HG02884 (cell line): ENCODE measurements around the gene SEMA3E.
A peak's percentile ranks its signal among the peaks of the same experiment; 100 is the strongest.
"Not testable (repeated sequence)": the region's sequence is repeated elsewhere in the genome, so short reads cannot be mapped to it uniquely, and the experiment has no call there.

Experiments used
- ATAC-seq: cut with Tn5 transposase; IDR thresholded peaks from one replicate; pipeline ENCODE4 v1.9.1; 2021; ENCODE audit warnings: mild to moderate bottlenecking, moderate library complexity; ENCODE audit not compliant: unreplicated experiment

The SEMA3E gene

GRCh38 chr7:83494683-83495082 lies 154.3 kb downstream of the SEMA3E start:
- no peak for ATAC-seq

DNA sequence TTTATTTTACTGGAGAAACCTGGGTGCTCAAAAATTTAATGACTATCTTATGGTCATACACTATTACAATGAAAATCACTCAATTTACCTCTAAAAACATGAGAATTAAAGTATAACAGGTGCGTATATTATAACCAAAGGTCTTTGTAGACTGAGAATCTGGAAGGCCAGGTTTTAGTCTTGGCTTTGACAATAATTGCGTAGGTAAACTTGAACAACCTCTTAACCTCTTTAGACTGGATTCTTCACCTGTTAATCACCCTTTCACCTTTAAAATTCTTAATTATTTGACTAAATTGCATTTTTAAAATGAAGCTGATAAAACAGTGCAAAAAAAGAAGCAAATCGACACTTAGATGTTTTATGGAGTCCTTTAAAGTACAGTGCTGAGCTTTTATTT lies 156.1 kb downstream of the SEMA3E start:
- no peak for ATAC-seq

DNA sequence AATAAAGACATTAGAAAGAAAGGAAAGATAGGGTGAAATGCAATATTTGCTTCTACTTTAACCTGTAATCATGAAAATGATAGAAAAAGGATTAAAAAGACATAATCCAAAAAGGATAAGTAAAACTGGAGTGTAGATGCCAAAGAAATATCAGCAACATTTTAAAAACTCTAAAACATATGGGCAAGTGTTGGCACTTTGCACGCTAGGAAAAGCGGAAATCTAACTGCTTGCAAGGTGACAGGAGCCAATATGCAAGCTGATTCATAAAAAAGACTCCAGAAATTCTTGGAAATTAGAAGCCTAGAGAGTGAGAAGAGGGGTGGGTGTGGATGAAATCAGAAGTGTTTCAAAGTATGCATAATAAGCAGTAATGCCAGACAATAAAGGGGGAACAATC lies 161.1 kb downstream of the SEMA3E start:
- no peak for ATAC-seq

DNA sequence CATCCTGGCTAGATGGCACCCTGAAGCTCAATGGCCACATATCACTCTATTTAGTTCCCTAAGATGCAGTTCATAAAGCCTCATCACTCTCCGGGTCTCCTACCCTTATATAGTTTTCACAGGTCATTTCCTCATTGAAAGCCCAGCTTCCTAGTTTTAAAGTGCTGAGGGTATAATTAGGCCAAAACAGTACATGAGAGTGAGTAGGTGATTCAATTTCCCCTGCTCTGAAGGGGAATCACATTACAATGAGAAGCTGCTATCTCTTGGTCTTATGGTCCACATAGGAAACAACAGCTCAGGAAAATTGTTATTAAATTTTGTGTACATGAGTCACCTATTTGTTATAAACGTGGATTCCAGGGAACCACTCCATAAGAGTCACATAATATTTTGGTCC lies 162.0 kb downstream of the SEMA3E start:
- no peak for ATAC-seq

- ATAC-seq, result no peak
Observed at GRCh38 chr7:83486536-83486935, 162.4 kb downstream of the SEMA3E start.

GRCh38 chr7:83484826-83485225 lies 164.1 kb downstream of the SEMA3E start:
- no peak for ATAC-seq

DNA sequence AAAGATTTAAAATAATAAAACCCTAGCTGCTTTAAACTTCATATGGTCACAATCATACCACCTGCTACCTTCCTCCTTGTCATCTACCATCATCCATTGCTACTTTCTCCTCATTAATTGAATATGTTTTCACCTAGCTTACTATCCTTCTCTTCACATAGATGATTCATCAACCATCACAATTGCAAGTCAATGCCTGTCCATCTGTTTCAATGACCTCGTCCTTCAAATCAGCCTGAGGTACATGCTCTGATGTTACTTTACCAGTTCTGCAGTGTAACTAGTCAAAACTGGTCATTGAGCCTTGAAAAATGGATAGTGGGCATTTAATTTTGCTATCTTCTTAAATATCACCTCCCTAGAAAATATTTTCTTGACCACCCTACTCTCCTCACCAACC lies 164.7 kb downstream of the SEMA3E start:
- no peak for ATAC-seq

- no peak for ATAC-seq
Observed at GRCh38 chr7:83478616-83479015, 170.3 kb downstream of the SEMA3E start.

DNA sequence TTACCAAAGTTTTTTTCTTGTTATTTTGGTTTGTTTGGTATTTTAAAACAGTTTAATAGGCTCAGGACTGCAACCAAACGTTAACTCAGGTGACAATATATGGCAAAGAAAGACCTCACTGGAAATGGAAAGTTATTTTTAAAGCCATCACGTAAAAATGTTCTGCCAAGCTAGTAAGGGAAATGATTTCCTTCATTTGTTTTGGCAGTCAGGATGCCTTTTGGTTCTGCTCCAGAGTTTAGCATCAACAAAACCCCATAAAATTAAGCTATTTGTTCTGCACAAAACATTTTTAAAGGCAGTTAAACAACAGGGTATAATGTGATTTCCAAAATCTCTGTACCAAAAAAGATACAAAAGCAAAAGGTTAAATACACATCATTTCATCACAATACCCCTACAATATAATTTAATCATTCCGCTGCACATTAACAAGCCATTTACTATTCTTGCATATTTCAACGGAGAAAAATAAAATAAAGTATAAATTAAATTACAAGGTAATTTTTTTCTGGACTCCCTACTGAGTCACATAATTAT lies 172.4 kb downstream of the SEMA3E start:
- no peak for ATAC-seq

DNA sequence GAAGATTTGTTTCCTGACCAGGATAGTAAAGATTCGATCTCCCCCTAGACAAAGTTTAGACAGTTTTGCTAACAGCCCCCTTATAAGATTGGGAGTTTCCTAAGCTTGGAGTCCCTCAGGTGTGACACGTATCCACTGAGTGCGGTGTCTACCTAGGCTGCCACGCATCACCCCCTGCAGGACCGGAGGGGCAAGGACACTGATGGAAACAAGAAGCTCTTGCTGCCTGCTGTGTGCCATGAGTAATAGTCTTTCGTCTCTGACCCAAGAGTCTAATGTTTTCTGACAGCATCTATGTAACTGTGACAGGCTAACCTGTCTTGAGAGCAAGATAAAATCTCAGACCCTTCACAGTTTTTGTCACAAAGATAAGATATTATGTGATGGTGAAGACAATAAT lies 173.5 kb downstream of the SEMA3E start:
- ATAC-seq, result no peak

DNA sequence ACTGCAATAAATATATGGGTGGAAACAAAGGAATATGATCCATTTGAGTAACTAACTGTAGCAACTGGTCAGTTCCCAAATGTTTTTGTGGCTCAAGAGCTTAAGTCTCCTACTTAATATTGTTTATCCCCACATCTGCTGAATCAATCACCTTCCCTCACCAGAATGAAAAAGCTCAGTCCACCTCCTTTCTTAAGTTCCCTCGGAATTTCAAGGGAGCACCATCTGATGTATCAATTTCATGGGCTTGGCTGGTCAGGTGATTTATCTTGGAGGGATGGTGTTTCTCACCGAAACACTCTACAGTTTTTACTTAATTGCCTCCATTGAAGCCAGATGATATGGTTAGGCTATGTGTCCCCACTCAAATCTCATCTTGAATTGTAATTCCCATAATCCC lies 176.6 kb downstream of the SEMA3E start:
- no peak for ATAC-seq

DNA sequence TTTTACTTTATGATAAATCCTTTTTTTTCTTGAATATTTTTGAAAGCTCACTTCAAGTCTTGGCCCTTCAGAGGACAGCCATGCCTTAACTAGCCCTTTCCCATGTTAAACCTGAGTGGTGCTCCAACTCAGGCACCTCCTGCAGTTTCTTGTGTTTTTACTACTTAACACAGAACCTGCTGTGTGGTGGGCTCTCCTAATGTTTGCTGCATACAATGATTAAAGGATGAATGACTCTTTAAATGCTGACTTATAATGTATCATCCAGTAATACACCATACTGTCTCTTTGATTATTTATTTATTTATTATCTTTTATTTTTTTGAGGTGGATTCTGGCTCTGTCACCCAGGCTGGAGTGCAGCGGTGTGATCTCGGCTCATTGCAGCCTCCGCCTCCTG lies 179.4 kb downstream of the SEMA3E start:
- ATAC-seq, result no peak

GRCh38 chr7:83469076-83469475 lies 179.9 kb downstream of the SEMA3E start:
- ATAC-seq, result no peak

DNA sequence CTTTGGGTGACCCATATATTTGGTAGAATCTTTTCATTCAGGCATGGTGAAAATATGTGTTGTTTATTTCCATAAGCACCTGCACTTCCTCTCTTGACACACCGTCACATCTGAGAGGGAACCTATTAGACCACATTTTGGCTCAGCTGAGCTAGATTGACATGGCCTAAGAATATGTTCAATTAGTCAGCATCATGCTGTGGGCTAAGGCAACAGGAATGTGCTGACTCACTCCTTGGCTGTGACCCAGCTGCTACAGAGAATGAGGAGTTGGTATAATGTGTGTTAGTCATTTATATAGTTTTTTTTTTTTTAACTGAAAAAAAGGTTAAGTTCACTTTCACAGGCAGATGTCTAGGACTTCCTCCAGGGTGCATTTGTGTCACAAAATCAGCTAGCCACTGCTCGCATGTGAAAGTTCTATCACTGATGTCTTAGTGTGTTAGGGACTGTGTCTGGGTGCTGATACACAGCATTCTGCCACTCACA lies 180.6 kb downstream of the SEMA3E start:
- peak; percentile 90 for ATAC-seq

GRCh38 chr7:83467493-83467892 lies 181.4 kb downstream of the SEMA3E start:
- no peak for ATAC-seq

- no peak for ATAC-seq
Observed at GRCh38 chr7:83466956-83467355, 182.0 kb downstream of the SEMA3E start.

DNA sequence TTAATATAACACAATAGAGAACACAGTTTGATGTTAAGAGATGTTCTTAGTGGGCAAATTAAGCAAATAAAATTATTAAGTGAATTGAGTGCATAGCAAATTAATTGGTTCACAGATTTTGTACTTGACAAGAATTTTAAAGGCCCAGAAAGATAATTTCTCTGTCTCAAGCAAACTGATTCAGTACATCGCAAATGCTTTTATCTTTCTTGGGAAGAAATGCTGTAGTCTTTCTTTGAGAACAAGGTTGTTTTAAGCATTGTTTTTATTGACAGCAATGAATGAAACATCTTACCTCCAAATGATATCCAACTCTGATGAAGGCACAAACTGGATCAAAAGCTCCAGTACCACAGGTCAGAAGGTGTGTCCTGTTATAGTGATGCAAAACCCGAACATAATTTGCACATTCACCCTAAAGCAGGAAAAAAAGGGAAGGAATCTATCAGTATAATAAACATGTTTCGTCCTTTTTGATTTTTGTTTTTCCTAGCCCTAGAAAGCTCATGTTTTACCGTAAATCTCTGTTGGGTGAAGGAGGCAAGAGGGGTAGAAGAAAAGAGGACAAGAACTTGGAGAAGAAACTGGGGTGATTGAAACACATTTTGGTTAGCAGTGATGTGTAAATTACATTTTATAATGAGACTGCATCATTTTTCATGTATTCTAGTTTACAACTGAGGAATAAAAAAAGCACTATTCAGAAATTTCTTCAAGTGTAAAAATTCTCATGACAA lies 182.6 kb downstream of the SEMA3E start:
- no peak for ATAC-seq

- ATAC-seq, result no peak
Observed at GRCh38 chr7:83465643-83466042, 183.3 kb downstream of the SEMA3E start.

- ATAC-seq, result not testable (repeated sequence)
Observed at GRCh38 chr7:83461820-83462219, 187.1 kb downstream of the SEMA3E start.

- not testable (repeated sequence) for ATAC-seq
Observed at GRCh38 chr7:83459930-83460653, 188.8 kb downstream of the SEMA3E start.

DNA sequence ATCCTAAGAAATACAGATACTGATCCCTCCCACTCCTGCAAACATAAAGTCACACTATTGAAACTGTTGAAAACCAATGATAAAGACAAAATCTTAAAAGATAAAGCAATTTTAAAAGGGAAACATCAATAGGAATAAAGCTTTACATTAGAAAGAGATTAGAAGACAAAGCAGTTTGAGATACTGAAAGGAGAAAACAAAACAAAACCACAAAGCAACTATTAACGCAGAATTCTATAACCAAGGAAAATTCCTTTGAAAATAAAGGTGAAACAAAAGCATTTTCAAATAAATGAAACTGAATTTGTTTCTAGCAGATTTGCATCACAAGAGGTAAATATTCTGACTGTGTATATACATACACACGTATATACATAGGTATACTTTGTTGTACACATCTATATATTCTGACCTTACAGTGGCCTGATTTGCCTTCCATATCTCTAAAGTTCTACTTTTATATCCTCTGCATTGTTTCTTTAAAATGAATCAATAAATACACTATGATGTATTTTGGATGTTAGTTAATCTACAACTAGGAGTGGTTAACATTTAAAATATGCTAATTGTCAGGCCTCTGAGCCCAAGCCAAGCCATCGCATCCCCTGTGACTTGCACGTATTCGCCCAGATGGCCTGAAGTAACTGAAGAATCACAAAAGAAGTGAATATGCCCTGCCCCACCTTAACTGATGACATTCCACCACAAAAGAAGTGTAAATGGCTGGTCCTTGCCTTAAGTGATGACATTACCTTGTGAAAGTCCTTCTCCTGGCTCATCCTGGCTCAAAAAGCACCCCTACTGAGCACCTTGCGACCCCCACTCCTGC lies 189.6 kb downstream of the SEMA3E start:
- ATAC-seq, result not testable (repeated sequence)
